Endothelial cell (in vitro differentiated cells): ENCODE results near the gene ETV6. TPM values are rescaled to one million over a fixed set of nuclear protein-coding genes. Genes with fewer than 3 reads are reported as not detected.
A peak's percentile ranks its signal among the peaks of the same experiment; 100 is the strongest.

Experiments
- DNase-seq: peaks from one replicate; pipeline ENCODE4 v3.0.0; 2021; ENCODE audit warnings: low spot score
- H3K27ac Mint-ChIP-seq: one replicate; pipeline ENCODE4 v1.8.0; 2021; ENCODE audit warnings: mixed read lengths, inconsistent platforms; ENCODE audit not compliant: unreplicated experiment
- H3K27me3 Mint-ChIP-seq: one replicate; pipeline ENCODE4 v1.8.0; 2021; ENCODE audit warnings: mild to moderate bottlenecking, moderate library complexity, mixed read lengths, inconsistent platforms; ENCODE audit not compliant: unreplicated experiment
- H3K36me3 Mint-ChIP-seq: one replicate; pipeline ENCODE4 v1.8.0; 2021; ENCODE audit warnings: mild to moderate bottlenecking, low read depth, mixed read lengths, inconsistent platforms; ENCODE audit not compliant: unreplicated experiment
- H3K4me1 Mint-ChIP-seq: one replicate; pipeline ENCODE4 v1.8.0; 2021; ENCODE audit warnings: mild to moderate bottlenecking, mixed read lengths, inconsistent platforms; ENCODE audit not compliant: unreplicated experiment
- H3K4me3 Mint-ChIP-seq: one replicate; pipeline ENCODE4 v1.8.0; 2021; ENCODE audit warnings: mild to moderate bottlenecking, mixed read lengths, inconsistent platforms; ENCODE audit not compliant: unreplicated experiment
- H3K9me3 Mint-ChIP-seq: one replicate; pipeline ENCODE4 v1.8.0; 2021; ENCODE audit warnings: mixed read lengths, inconsistent platforms; ENCODE audit not compliant: unreplicated experiment
- total RNA-seq: library from RNA; stranded (reverse); fragmentation: NEBNext Ultra II Directional; extraction: Animal tissue kit (Norgen Biotek cat#: 25700); gene quantifications from one replicate; pipeline ENCODE4 v1.2.1, GENCODE V29; 2021; ENCODE audit not compliant: unreplicated experiment
- TF ChIP-seq, protein P1 (sequence below): fragments of 200-600 bp; sonication (generic); IDR thresholded peaks from one replicate; pipeline ENCODE4 v1.5.0; 2021; ENCODE audit warnings: antibody characterized with exemption; ENCODE audit not compliant: unreplicated experiment

Gene ETV6
- total RNA-seq, 1 donor from 2014 or later: 98.7 TPM

DNA sequence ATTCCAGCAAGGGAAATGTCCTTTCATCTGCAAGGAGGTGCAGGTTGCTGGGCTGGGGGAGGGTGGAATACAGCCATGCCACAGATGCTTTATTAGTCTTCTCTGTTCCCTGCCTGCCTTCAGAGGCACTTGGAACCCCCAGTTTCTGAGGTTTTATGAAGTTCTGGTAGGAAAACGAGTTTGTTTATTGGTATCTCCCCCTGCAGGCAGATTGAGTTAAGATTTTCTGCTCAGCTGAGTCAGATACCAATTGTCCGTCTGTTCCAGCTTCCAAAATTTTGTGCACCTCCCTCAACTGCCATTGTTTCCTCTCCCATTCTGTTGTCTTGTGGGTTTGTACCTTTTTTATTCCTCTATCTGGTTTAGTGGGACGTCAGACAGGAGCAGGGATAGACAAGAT is 155.6 kb downstream of the ETV6 start:
- Mint-ChIP-seq H3K36me3 (peaks cover 23% of the 10 kb centered on the region), H3K27ac (peak overlapping the region; percentile 7), H3K4me3 (peak overlapping the region; percentile 66), H3K9me3 (no peaks in the 10 kb centered on the region), H3K27me3 (peaks cover 6% of the 10 kb centered on the region), H3K4me1 (peaks cover 75% of the 10 kb centered on the region)
- TF ChIP-seq, protein P1, sequence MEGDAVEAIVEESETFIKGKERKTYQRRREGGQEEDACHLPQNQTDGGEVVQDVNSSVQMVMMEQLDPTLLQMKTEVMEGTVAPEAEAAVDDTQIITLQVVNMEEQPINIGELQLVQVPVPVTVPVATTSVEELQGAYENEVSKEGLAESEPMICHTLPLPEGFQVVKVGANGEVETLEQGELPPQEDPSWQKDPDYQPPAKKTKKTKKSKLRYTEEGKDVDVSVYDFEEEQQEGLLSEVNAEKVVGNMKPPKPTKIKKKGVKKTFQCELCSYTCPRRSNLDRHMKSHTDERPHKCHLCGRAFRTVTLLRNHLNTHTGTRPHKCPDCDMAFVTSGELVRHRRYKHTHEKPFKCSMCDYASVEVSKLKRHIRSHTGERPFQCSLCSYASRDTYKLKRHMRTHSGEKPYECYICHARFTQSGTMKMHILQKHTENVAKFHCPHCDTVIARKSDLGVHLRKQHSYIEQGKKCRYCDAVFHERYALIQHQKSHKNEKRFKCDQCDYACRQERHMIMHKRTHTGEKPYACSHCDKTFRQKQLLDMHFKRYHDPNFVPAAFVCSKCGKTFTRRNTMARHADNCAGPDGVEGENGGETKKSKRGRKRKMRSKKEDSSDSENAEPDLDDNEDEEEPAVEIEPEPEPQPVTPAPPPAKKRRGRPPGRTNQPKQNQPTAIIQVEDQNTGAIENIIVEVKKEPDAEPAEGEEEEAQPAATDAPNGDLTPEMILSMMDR: peak; percentile 31
- DNase-seq: no peak

DNA sequence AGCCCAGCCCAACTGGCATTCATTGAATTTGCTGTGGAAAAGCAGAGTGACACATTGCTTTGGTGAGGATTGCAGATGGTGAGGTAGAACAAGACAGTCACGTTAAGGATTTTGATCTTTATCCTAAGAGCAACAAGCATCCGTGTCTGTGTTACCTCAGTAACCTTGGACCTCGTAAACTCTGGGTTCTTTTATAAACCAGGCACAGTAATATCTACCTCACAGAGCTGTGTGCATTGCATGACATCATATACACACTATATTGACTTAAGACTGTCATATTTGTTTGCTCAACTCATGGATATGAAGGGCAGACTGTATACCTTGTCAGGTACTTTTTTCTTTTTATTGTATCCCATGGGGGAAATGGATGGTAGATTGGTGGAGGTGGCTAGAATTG is 156.2 kb downstream of the ETV6 start:
- TF ChIP-seq, protein P1: no peak
- Mint-ChIP-seq H3K4me1 (peaks cover 74% of the 10 kb centered on the region), H3K27ac (peak overlapping the region; percentile 7), H3K4me3 (peak overlapping the region; percentile 66), H3K36me3 (peaks cover 23% of the 10 kb centered on the region), H3K27me3 (peaks cover 6% of the 10 kb centered on the region), H3K9me3 (no peaks in the 10 kb centered on the region)
- DNase-seq: no peak

DNA sequence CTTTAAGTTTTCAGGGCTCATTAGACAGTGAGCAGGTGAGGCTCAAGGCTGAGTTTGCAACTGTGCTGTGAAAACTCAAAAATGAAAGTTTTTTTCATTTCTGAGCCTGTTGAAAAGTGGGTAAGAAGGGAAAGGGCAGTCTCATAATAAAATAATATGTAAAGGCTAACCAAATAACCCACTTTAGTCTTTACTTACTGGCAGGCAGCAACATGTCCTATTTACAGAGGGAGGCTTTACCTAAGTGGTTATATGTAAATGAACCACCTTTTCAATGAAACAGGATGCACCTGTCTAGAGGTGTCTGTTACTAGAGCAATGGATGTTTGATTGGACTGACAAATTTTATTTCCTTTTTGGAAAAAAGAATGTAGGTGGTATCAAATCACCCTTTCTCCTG is 158.0 kb downstream of the ETV6 start:
- Mint-ChIP-seq H3K9me3 (no peaks in the 10 kb centered on the region), H3K27ac (no peak overlapping the region), H3K36me3 (peaks cover 23% of the 10 kb centered on the region), H3K4me3 (no peak overlapping the region), H3K27me3 (peaks cover 5% of the 10 kb centered on the region), H3K4me1 (peaks cover 73% of the 10 kb centered on the region)
- TF ChIP-seq, protein P1: no peak
- DNase-seq: no peak

DNA sequence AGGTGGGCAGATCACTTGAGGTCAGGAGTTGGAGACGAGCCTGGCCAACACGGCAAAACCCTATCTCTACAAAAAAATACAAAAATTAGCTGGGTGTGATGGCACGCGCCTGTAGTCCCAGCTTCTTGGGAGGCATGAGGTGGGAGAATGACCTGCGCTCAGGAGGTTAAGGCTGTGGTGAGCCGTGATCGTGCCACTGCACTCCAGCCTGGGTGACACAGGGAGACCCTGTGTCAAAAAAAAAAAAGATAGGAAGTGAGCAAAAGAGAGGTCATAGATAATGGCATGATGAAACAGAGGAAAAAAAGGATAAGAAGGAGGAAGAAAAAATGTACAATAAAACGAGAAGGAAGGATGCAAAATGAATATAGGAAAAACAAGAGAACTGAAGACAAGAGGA is 159.5 kb downstream of the ETV6 start:
- peaks cover 7% of the 10 kb centered on the region for H3K27me3 Mint-ChIP-seq
- no peaks in the 10 kb centered on the region for H3K9me3 Mint-ChIP-seq
- H3K36me3 Mint-ChIP-seq: peaks cover 22% of the 10 kb centered on the region
- DNase-seq: no peak
- TF ChIP-seq, protein P1: no peak
- peaks cover 74% of the 10 kb centered on the region for H3K4me1 Mint-ChIP-seq
- peak overlapping the region; percentile 3 for H3K27ac Mint-ChIP-seq
- no peak overlapping the region for H3K4me3 Mint-ChIP-seq

DNA sequence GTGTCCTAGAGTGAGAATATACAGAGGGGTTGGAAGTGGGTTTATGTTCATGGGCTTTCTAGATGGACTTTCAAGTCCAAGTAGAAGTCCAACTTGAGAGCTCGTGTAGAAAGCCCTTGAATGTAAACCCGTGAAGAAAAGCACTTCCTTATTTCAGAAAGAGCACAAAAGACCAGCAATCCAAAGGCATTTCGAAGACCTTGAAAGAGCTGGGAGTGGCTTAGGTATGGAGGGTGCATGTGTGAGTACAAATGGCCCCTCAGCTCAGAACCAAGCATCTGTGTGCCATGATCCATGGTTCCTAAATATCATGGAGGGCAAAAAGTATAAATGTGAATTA is 160.7 kb downstream of the ETV6 start:
- H3K9me3 Mint-ChIP-seq: no peaks in the 10 kb centered on the region
- peaks cover 5% of the 10 kb centered on the region for H3K27me3 Mint-ChIP-seq
- H3K27ac Mint-ChIP-seq: no peak overlapping the region
- TF ChIP-seq, protein P1: no peak
- no peak overlapping the region for H3K4me3 Mint-ChIP-seq
- H3K4me1 Mint-ChIP-seq: peaks cover 77% of the 10 kb centered on the region
- DNase-seq: no peak
- H3K36me3 Mint-ChIP-seq: peaks cover 12% of the 10 kb centered on the region
